KOPT-K1 (cell line): ENCODE measurements around the gene ZNF432.
A peak's percentile ranks its signal among the peaks of the same experiment; 100 is the strongest.
"Not testable (repeated sequence)": the region's sequence is repeated elsewhere in the genome, so short reads cannot be mapped to it uniquely, and the experiment has no call there.

Source experiments
- H3K27ac ChIP-seq: fragments of 200-600 bp; sonication (generic); 2 replicates; pipeline ENCODE4 v1.5.1; 2016; ENCODE audit warnings: antibody characterized with exemption, mild to moderate bottlenecking, low read depth, low read length; ENCODE audit not compliant: poor library complexity, severe bottlenecking
- H3K36me3 ChIP-seq: fragments of 200-600 bp; sonication (generic); 2 replicates; pipeline ENCODE4 v1.5.1; 2017; ENCODE audit warnings: antibody characterized with exemption, mild to moderate bottlenecking, low read length, moderate library complexity; ENCODE audit not compliant: insufficient read depth
- H3K9me3 ChIP-seq: fragments of 200-600 bp; sonication (generic); 2 replicates; pipeline ENCODE4 v1.5.1; 2017; ENCODE audit warnings: antibody characterized with exemption, low read length, mild to moderate bottlenecking; ENCODE audit not compliant: insufficient read depth, poor library complexity, severe bottlenecking

ZNF432 gene

GRCh38 chr19:52028027-52028779 lies 20.4 kb downstream of the ZNF432 start, which contains the start of gene ZNF614:
TSS of gene ZNF614 (minus strand) at chr19:52028379. CDS start at chr19:52025745, 2,634 bp downstream.
- H3K9me3 ChIP-seq, result peaks cover 78% of the 10 kb centered on the region

GRCh38 chr19:52026255-52026990 lies 22.2 kb downstream of the ZNF432 start:
- H3K9me3 ChIP-seq, result peaks cover 76% of the 10 kb centered on the region
- H3K36me3 ChIP-seq, result peaks cover 54% of the 10 kb centered on the region
- not testable (repeated sequence) for H3K27ac ChIP-seq

More at GRCh38 chr19:52028027-52028779, 20.4 kb downstream of the ZNF432 start, which contains the start of gene ZNF614:
- Histone ChIP-seq H3K27ac (peak within 1 kb of the TSS; percentile 82), H3K36me3 (peaks cover 45% of the 10 kb centered on the region)

GRCh38 chr19:52024478-52024877 lies 24.2 kb downstream of the ZNF432 start:
- peaks cover 69% of the 10 kb centered on the region for H3K36me3 ChIP-seq
- peaks cover 77% of the 10 kb centered on the region for H3K9me3 ChIP-seq
- H3K27ac ChIP-seq, result not testable (repeated sequence)

- Histone ChIP-seq H3K27ac (no peak overlapping the region), H3K9me3 (peaks cover 97% of the 10 kb centered on the region), H3K36me3 (peaks cover 92% of the 10 kb centered on the region)
Observed at GRCh38 chr19:52022193-52022592, 26.4 kb downstream of the ZNF432 start.

- Histone ChIP-seq H3K36me3 (peaks cover 98% of the 10 kb centered on the region), H3K27ac (no peak overlapping the region), H3K9me3 (peaks cover 97% of the 10 kb centered on the region)
Observed at GRCh38 chr19:52020506-52020905, 28.1 kb downstream of the ZNF432 start.

- Histone ChIP-seq H3K36me3 (peaks cover 39% of the 10 kb centered on the region), H3K9me3 (peaks cover 76% of the 10 kb centered on the region), H3K27ac (no peak overlapping the region)
Observed at GRCh38 chr19:52010674-52011073, 38.0 kb downstream of the ZNF432 start.

GRCh38 chr19:52007806-52008557 lies 40.7 kb downstream of the ZNF432 start, which contains the start of gene ZNF615:
TSS of gene ZNF615 (minus strand) at chr19:52008211. CDS start at chr19:52003711, 4,500 bp downstream.
- H3K27ac ChIP-seq, result peak within 1 kb of the TSS; percentile 90
- H3K9me3 ChIP-seq, result peaks cover 76% of the 10 kb centered on the region
- peaks cover 28% of the 10 kb centered on the region for H3K36me3 ChIP-seq

- Histone ChIP-seq H3K36me3 (peaks cover 25% of the 10 kb centered on the region), H3K9me3 (peaks cover 76% of the 10 kb centered on the region), H3K27ac (peak overlapping the region; percentile 90)
Observed at GRCh38 chr19:52007451-52007805, 41.2 kb downstream of the ZNF432 start.

GRCh38 chr19:51994048-51994644 lies 54.5 kb downstream of the ZNF432 start:
- Histone ChIP-seq H3K36me3 (peaks cover 70% of the 10 kb centered on the region), H3K9me3 (peaks cover 97% of the 10 kb centered on the region), H3K27ac (no peak overlapping the region)

GRCh38 chr19:51993422-51993821 lies 55.2 kb downstream of the ZNF432 start:
- Histone ChIP-seq H3K9me3 (peaks cover 97% of the 10 kb centered on the region), H3K27ac (no peak overlapping the region), H3K36me3 (peaks cover 62% of the 10 kb centered on the region)

GRCh38 chr19:51986309-51987291 lies 62.0 kb downstream of the ZNF432 start, which contains the start of gene ZNF350:
TSS of gene ZNF350 (minus strand) at chr19:51986840. CDS start at chr19:51974360, 12,480 bp downstream.
- Histone ChIP-seq H3K9me3 (peaks cover 92% of the 10 kb centered on the region), H3K36me3 (peaks cover 5% of the 10 kb centered on the region; the same call in 1 of the 2 replicates), H3K27ac (peak within 1 kb of the TSS; percentile 61)

- Histone ChIP-seq H3K9me3 (peaks cover 92% of the 10 kb centered on the region), H3K36me3 (peaks cover 24% of the 10 kb centered on the region; the same call in 1 of the 2 replicates), H3K27ac (no peak overlapping the region)
Observed at GRCh38 chr19:51983361-51983760, 65.3 kb downstream of the ZNF432 start.
